ENCODE measurements around the gene LEFTY1.
"Not testable (repeated sequence)": the region's sequence is repeated elsewhere in the genome, so short reads cannot be mapped to it uniquely, and the experiment has no call there.

LEFTY1 gene

GRCh38 chr1:225848030-225848955 is 40.7 kb downstream of the LEFTY1 start:
- ATAC-seq: peak; percentile 7
- DNase-seq: peak; percentile 14

- DNase-seq (no peak), ATAC-seq (no peak)
Observed at GRCh38 chr1:225847610-225848009, 41.3 kb downstream of the LEFTY1 start.

- DNase-seq (no peak), ATAC-seq (no peak)
Observed at GRCh38 chr1:225846331-225847310, 42.3 kb downstream of the LEFTY1 start.

- peak; percentile 38 for ATAC-seq
- peak; percentile 49 for DNase-seq
Observed at GRCh38 chr1:225845571-225846259, 43.2 kb downstream of the LEFTY1 start.

GRCh38 chr1:225845097-225845496 is 43.8 kb downstream of the LEFTY1 start:
- DNase-seq (no peak), ATAC-seq (no peak)

- ATAC-seq: no peak
- DNase-seq: no peak
Observed at GRCh38 chr1:225844236-225845061, 44.5 kb downstream of the LEFTY1 start.

- no peak for ATAC-seq
Observed at GRCh38 chr1:225843426-225843795, 45.5 kb downstream of the LEFTY1 start.

GRCh38 chr1:225842788-225843425 is 46.0 kb downstream of the LEFTY1 start:
- DNase-seq (no peak), ATAC-seq (no peak)

More at GRCh38 chr1:225843426-225843795, 45.5 kb downstream of the LEFTY1 start:
- no peak for DNase-seq

GRCh38 chr1:225842074-225842473 is 46.9 kb downstream of the LEFTY1 start:
- ATAC-seq (peak; percentile 28), DNase-seq (no peak)

GRCh38 chr1:225840713-225841112 is 48.2 kb downstream of the LEFTY1 start:
- DNase-seq (no peak), ATAC-seq (no peak)

- no peak for ATAC-seq
- DNase-seq: no peak
Observed at GRCh38 chr1:225840223-225840610, 48.7 kb downstream of the LEFTY1 start.

- DNase-seq (no peak), ATAC-seq (no peak)
Observed at GRCh38 chr1:225838793-225839192, 50.2 kb downstream of the LEFTY1 start.

GRCh38 chr1:225836296-225836695 is 52.6 kb downstream of the LEFTY1 start:
- not testable (repeated sequence) for ATAC-seq, DNase-seq

Measured in stimulated activated naive CD8-positive, alpha-beta T cell treated with anti-CD3 and anti-CD28 coated beads, Interleukin-15, Interleukin-2, amounts not matched to agents 100 U/mL and 50 U/mL, for 24 hours (primary cell).